Panc1 (cell line): ENCODE data around the gene SLC5A11. TPM values are rescaled to one million over a fixed set of nuclear protein-coding genes. Genes with fewer than 3 reads are reported as not detected.

ENCODE experiments used
- ATAC-seq: fragments of 200-7000 bp; cut with Tn5 transposase; 2 replicates; pipeline ENCODE4 v1.9.1; 2020; ENCODE audit warnings: mild to moderate bottlenecking, moderate library complexity
- BruUV-seq: library from RNA; stranded (reverse); fragments of 400-500 nt; replicated peaks from 2 replicates; lab custom pipeline; 2021; lab: Mats Ljungman, UMichigan
- CTCF ChIA-PET: fragments of 300-600 bp; sonication (Branson Sonifier 250); formaldehyde crosslinking; loops from one replicate; lab custom pipeline; 2022; ENCODE audit warnings: antibody characterized with exemption; lab: Charles Lee
- POLR2A ChIA-PET: fragments of 300-600 bp; sonication (Branson Sonifier 250); formaldehyde crosslinking; loops from one replicate; lab custom pipeline; 2022; ENCODE audit warnings: antibody characterized with exemption; lab: Charles Lee
- DNase-seq: peaks from one replicate; pipeline ENCODE4 v3.0.0-alpha.2; 2010; ENCODE audit warnings: low read depth, low spot score
- H3K27ac ChIP-seq: 2 replicates; pipeline ENCODE4 v1.5.1; 2011; ENCODE audit warnings: mild to moderate bottlenecking, low read length, inconsistent platforms
- H3K27me3 ChIP-seq: fragments of 200-500 bp; sonication (Bioruptor generic); 2 replicates; pipeline ENCODE4 v1.6.0; 2014; ENCODE audit warnings: low read length, inconsistent platforms; ENCODE audit not compliant: control insufficient read depth, insufficient read depth
- H3K36me3 ChIP-seq: fragments of 200-500 bp; sonication (Bioruptor generic); 2 replicates; pipeline ENCODE4 v1.5.1; 2014; ENCODE audit warnings: inconsistent platforms, mild to moderate bottlenecking, low read length, moderate library complexity; ENCODE audit not compliant: control insufficient read depth, insufficient read depth
- H3K4me1 ChIP-seq: 2 replicates; pipeline ENCODE4 v1.5.1; 2011; ENCODE audit warnings: inconsistent platforms, mild to moderate bottlenecking, low read length, moderate library complexity; ENCODE audit not compliant: control insufficient read depth, insufficient read depth
- H3K4me3 ChIP-seq, 2 experiments: 2 replicates each; pipeline ENCODE4 v1.5.1; 2011 to 2012; ENCODE audit warnings: low read depth in 2 of 2, low read length in 2 of 2, mild to moderate bottlenecking in 2 of 2, inconsistent platforms in 1 of 2, moderate library complexity in 1 of 2
- H3K9me3 ChIP-seq: fragments of 200-500 bp; sonication (Bioruptor generic); 2 replicates; pipeline ENCODE4 v1.5.1; 2014; ENCODE audit warnings: low read depth, mild to moderate bottlenecking, inconsistent platforms, low read length, moderate library complexity; ENCODE audit not compliant: control insufficient read depth, insufficient read depth
- CTCF ChIP-seq: fragments of 450-650 bp; IDR thresholded peaks from 2 replicates; pipeline ENCODE4 v1.5.1; 2017; ENCODE audit warnings: mild to moderate bottlenecking
- POLR2AphosphoS5 ChIP-seq: IDR thresholded peaks from 2 replicates; pipeline ENCODE4 v1.6.1; 2012; ENCODE audit warnings: mild to moderate bottlenecking, low read depth, low read length, moderate library complexity
- SIN3A ChIP-seq: IDR thresholded peaks from 2 replicates; pipeline ENCODE4 v1.6.1; 2012; ENCODE audit warnings: low read depth, mild to moderate bottlenecking, low read length, moderate library complexity, borderline replicate concordance; ENCODE audit not compliant: insufficient read depth
- TCF7L2 ChIP-seq: IDR thresholded peaks from 2 replicates; pipeline ENCODE4 v1.6.1; 2011; ENCODE audit warnings: mild to moderate bottlenecking, low read depth, low read length, inconsistent platforms
- in situ Hi-C: cut with HindIII; loops from 2 replicates; pipeline ENCODE4 v1.10.0; 2016; ENCODE audit warnings: low sequenced_read_pairs, low pct_unique_long_range_greater_than_20kb
- intact Hi-C: fragments of 100-400 bp; cut with micrococcal nuclease; formaldehyde crosslinking; loops from one replicate; pipeline ENCODE4 v1.10.0; 2022; ENCODE audit not compliant: unreplicated experiment
- total RNA-seq: library from RNA; stranded (reverse); gene quantifications from one replicate; pipeline ENCODE4 v1.2.1, GENCODE V29; 2021; ENCODE audit not compliant: unreplicated experiment
- TF ChIP-seq, protein P1 (sequence below), 2 experiments: IDR thresholded peaks; 2 replicates each; pipeline ENCODE4 v1.6.1; 2011 to 2012; ENCODE audit warnings: low read depth in 2 of 2, control low read depth in 1 of 2, low read length in 1 of 2, mild to moderate bottlenecking in 1 of 2, moderate library complexity in 1 of 2; ENCODE audit not compliant: insufficient read depth in 1 of 2

SLC5A11 gene
- total RNA-seq, 1 experiment from 2014 or later, result 0.13 TPM

- ChIA-PET CTCF (no interaction called here), POLR2A (interaction anchor here (0.5 kb wide), 1 partner anchor 80 kb away, joined by 3 read pairs; the partner anchor contains the start of gene ARHGAP17)
- no peak overlapping the region for H3K4me3 ChIP-seq
- no peak for DNase-seq
- H3K27me3 ChIP-seq, result no peaks in the 10 kb centered on the region
- in situ Hi-C loops, result no loop called here
- no peaks in the 10 kb centered on the region for H3K36me3 ChIP-seq
- no peaks in the 10 kb centered on the region for H3K9me3 ChIP-seq
- intact Hi-C loops, result no loop called here
- no TSS peak for BruUV-seq
- H3K27ac ChIP-seq, result no peak overlapping the region
- H3K4me1 ChIP-seq, result no peaks in the 10 kb centered on the region
- TF ChIP-seq, protein P1, sequence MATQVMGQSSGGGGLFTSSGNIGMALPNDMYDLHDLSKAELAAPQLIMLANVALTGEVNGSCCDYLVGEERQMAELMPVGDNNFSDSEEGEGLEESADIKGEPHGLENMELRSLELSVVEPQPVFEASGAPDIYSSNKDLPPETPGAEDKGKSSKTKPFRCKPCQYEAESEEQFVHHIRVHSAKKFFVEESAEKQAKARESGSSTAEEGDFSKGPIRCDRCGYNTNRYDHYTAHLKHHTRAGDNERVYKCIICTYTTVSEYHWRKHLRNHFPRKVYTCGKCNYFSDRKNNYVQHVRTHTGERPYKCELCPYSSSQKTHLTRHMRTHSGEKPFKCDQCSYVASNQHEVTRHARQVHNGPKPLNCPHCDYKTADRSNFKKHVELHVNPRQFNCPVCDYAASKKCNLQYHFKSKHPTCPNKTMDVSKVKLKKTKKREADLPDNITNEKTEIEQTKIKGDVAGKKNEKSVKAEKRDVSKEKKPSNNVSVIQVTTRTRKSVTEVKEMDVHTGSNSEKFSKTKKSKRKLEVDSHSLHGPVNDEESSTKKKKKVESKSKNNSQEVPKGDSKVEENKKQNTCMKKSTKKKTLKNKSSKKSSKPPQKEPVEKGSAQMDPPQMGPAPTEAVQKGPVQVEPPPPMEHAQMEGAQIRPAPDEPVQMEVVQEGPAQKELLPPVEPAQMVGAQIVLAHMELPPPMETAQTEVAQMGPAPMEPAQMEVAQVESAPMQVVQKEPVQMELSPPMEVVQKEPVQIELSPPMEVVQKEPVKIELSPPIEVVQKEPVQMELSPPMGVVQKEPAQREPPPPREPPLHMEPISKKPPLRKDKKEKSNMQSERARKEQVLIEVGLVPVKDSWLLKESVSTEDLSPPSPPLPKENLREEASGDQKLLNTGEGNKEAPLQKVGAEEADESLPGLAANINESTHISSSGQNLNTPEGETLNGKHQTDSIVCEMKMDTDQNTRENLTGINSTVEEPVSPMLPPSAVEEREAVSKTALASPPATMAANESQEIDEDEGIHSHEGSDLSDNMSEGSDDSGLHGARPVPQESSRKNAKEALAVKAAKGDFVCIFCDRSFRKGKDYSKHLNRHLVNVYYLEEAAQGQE (IDR thresholded peaks at IDR 0.05; ENCODE audit: insufficient read depth in 1 of 2, low read depth in 2 of 2, low read length in 1 of 2), result no peak
- ATAC-seq, result no peak; the same call in 1 of the 2 replicates
Observed at GRCh38 chr16:24935336-24935735, 89.6 kb downstream of the SLC5A11 start.

GRCh38 chr16:24936151-24936550 is 90.4 kb downstream of the SLC5A11 start:
- intact Hi-C loops, result no loop called here
- H3K36me3 ChIP-seq, result no peaks in the 10 kb centered on the region
- CTCF ChIA-PET, result no interaction called here

GRCh38 chr16:24939224-24939623 is 93.5 kb downstream of the SLC5A11 start:
- ChIA-PET CTCF (no interaction called here), POLR2A (no interaction called here)
- H3K36me3 ChIP-seq, result peaks cover 10% of the 10 kb centered on the region; the same call in 1 of the 2 replicates
- no TSS peak for BruUV-seq
- in situ Hi-C loops (no loop called here), intact Hi-C loops (no loop called here)
- TF ChIP-seq TCF7L2, result no peak
- no peak for TF ChIP-seq SIN3A
- no peak for TF ChIP-seq POLR2AphosphoS5
- no peak overlapping the region for H3K27ac ChIP-seq
- no peaks in the 10 kb centered on the region for H3K27me3 ChIP-seq
- no peak for DNase-seq
- no peaks in the 10 kb centered on the region for H3K9me3 ChIP-seq
- H3K4me3 ChIP-seq, result no peak overlapping the region
- no peak for ATAC-seq
- no peaks in the 10 kb centered on the region for H3K4me1 ChIP-seq

More at GRCh38 chr16:24936151-24936550, 90.4 kb downstream of the SLC5A11 start:
- ATAC-seq (no peak), DNase-seq (no peak)
- POLR2A ChIA-PET, result no interaction called here
- Histone ChIP-seq H3K27me3 (no peaks in the 10 kb centered on the region), H3K4me3 (no peak overlapping the region), H3K27ac (no peak overlapping the region), H3K4me1 (no peaks in the 10 kb centered on the region), H3K9me3 (no peaks in the 10 kb centered on the region)
- in situ Hi-C loops, result no loop called here
- no TSS peak for BruUV-seq
- TF ChIP-seq SIN3A (no peak), CTCF (no peak)
